Epithelial cell of esophagus (primary cell): ENCODE results near the gene C1orf56.
A peak's percentile ranks its signal among the peaks of the same experiment; 100 is the strongest.
"Not testable (repeated sequence)": the region's sequence is repeated elsewhere in the genome, so short reads cannot be mapped to it uniquely, and the experiment has no call there.

Source experiments
- DNase-seq: peaks from one replicate; pipeline ENCODE4 v3.0.0; 2010; ENCODE audit warnings: low read depth
- H3K4me3 ChIP-seq: 2 replicates; pipeline ENCODE4 v1.5.1; 2011; ENCODE audit warnings: mild to moderate bottlenecking, low read length, control low read depth
- CTCF ChIP-seq: IDR thresholded peaks from 2 replicates; pipeline ENCODE4 v1.5.1; 2011; ENCODE audit warnings: low read depth, mild to moderate bottlenecking, low read length, control low read depth, inconsistent platforms; ENCODE audit not compliant: insufficient read depth; ENCODE audit errors: missing control alignments

The C1orf56 gene

GRCh38 chr1:151070474-151071276 lies 23.1 kb downstream of the C1orf56 start, which contains the start of gene GABPB2:
GABPB2 (plus strand) TSS chr1:151070761; CDS start chr1:151088190, 17,429 bp downstream.
- H3K4me3 ChIP-seq: peak within 1 kb of the TSS; percentile 62
- peak; percentile 96 for DNase-seq
- TF ChIP-seq CTCF: peak; percentile 76

GRCh38 chr1:151072224-151072623 lies 24.7 kb downstream of the C1orf56 start:
- no peak for DNase-seq
- no peak overlapping the region for H3K4me3 ChIP-seq
- TF ChIP-seq CTCF: no peak

GRCh38 chr1:151085953-151086559 lies 38.5 kb downstream of the C1orf56 start:
- no peak for DNase-seq
- TF ChIP-seq CTCF: no peak
- no peak overlapping the region for H3K4me3 ChIP-seq

- peak; percentile 57 for DNase-seq
- not testable (repeated sequence) for H3K4me3 ChIP-seq
Measured at GRCh38 chr1:151097426-151097825, 49.9 kb downstream of the C1orf56 start.

GRCh38 chr1:151098126-151098525 lies 50.6 kb downstream of the C1orf56 start:
- TF ChIP-seq CTCF: no peak
- no peak overlapping the region for H3K4me3 ChIP-seq
- DNase-seq: no peak
